Body of pancreas (tissue), 4 donors: Measurements from ENCODE around the gene PEA15. TPM values are rescaled to one million over a fixed set of nuclear protein-coding genes. Genes with fewer than 3 reads are reported as not detected.
A peak's percentile ranks its signal among the peaks of the same experiment; 100 is the strongest.

Source experiments
- ATAC-seq: fragments of 150-250 bp; one replicate; pipeline ENCODE4 v1.9.1; 2016
- DNase-seq, 4 donors: peaks; one replicate each; pipeline ENCODE4 v3.0.0-alpha.2; 2019
- H3K27ac ChIP-seq, 4 donors: fragments of 200-600 bp; sonication (generic); 1 replicate in 3 of 4; 2 replicates in 1 of 4; pipeline versions ENCODE4 v1.5.1 to v1.6.1; 2016 to 2019; ENCODE audit warnings: mild to moderate bottlenecking in 1 of 4, mixed read lengths in 1 of 4, moderate library complexity in 1 of 4
- H3K27me3 ChIP-seq, 2 donors: fragments of 200-600 bp; sonication (generic); one replicate each; pipeline ENCODE4 v1.6.0; 2016; ENCODE audit warnings: mild to moderate bottlenecking in 1 of 2
- H3K36me3 ChIP-seq, 2 donors: fragments of 200-600 bp; sonication (generic); replicated peaks in 1 of 2; 2 replicates each; pipeline ENCODE4 v1.5.1; 2016; ENCODE audit warnings: low read depth in 2 of 2; ENCODE audit not compliant: insufficient read depth in 1 of 2
- H3K4me1 ChIP-seq: fragments of 200-600 bp; sonication (generic); one replicate; pipeline ENCODE4 v1.6.0; 2016
- H3K4me3 ChIP-seq, 2 donors: fragments of 200-600 bp; sonication (generic); 1 replicate in 1 of 2; 2 replicates in 1 of 2; pipeline ENCODE4 v1.5.1; 2016 to 2019
- H3K9me3 ChIP-seq, 3 donors: fragments of 200-600 bp; sonication (generic); 1 replicate in 2 of 3; 2 replicates in 1 of 3; pipeline ENCODE4 v1.5.1; 2016
- POLR2A ChIP-seq, 3 donors: fragments of 450-650 bp; IDR thresholded peaks; one replicate each; pipeline ENCODE4 v1.6.1; 2016; ENCODE audit warnings: antibody characterized with exemption in 3 of 3, mild to moderate bottlenecking in 2 of 3
- WGBS, 2 donors: methylation state at CpG; one replicate each; pipeline ENCODE4 v1.1.5; 2017; 5-methylcytosine and 5-hydroxymethylcytosine counted together
- intact Hi-C: fragments of 100-400 bp; cut with DNase I; formaldehyde crosslinking; loops from one replicate; pipeline ENCODE4 v1.15.1; 2023
- total RNA-seq, 2 donors: library from RNA; depleted of rRNA; stranded (reverse); fragments of >200 nt; gene quantifications; one replicate each; pipeline ENCODE4 v1.1.0, GENCODE V29; 2016
- TF ChIP-seq, protein P1 (sequence below), 7 experiments: fragments of 450-650 bp in 4 of 7; fragments of 200-600 bp in 3 of 7; sonication (generic) in 3 of 7; IDR thresholded peaks; one replicate each; pipeline ENCODE4 v1.5.1; 2016 to 2019; ENCODE audit warnings: antibody characterized with exemption in 7 of 7

The PEA15 gene
- total RNA-seq, 2 donors from 2014 or later, result 21.4 to 23.9 TPM

DNA sequence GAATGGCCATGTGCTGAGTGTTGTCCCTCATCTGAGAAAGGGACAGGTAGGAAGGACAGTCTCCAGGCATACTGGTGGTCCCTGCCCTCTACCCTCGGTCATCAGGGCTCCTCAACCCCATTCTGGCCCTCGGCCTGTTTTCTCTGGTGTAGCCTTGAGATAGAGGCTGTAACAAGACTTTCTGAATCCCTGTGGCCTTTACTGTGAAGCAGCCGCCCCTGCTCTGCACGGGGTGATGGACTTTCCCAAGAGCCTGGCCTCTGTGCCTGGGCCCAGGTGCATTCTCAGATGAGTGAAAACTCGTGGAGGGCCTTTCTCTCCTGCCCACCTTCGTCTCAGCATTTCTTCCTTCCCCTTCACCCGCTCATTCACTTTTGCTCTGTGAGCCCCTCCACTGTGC lies 17.8 kb upstream of the PEA15 start:
- TF ChIP-seq, protein P1, sequence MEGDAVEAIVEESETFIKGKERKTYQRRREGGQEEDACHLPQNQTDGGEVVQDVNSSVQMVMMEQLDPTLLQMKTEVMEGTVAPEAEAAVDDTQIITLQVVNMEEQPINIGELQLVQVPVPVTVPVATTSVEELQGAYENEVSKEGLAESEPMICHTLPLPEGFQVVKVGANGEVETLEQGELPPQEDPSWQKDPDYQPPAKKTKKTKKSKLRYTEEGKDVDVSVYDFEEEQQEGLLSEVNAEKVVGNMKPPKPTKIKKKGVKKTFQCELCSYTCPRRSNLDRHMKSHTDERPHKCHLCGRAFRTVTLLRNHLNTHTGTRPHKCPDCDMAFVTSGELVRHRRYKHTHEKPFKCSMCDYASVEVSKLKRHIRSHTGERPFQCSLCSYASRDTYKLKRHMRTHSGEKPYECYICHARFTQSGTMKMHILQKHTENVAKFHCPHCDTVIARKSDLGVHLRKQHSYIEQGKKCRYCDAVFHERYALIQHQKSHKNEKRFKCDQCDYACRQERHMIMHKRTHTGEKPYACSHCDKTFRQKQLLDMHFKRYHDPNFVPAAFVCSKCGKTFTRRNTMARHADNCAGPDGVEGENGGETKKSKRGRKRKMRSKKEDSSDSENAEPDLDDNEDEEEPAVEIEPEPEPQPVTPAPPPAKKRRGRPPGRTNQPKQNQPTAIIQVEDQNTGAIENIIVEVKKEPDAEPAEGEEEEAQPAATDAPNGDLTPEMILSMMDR (IDR thresholded peaks at IDR 0.05), result no peak
- TF ChIP-seq POLR2A (IDR thresholded peaks at IDR 0.05), result no peak
- intact Hi-C loops, result no loop called here
- Histone ChIP-seq H3K27ac (no peak overlapping the region), H3K4me3 (no peak overlapping the region), H3K36me3 (no peaks in the 10 kb centered on the region), H3K9me3 (no peaks in the 10 kb centered on the region), H3K27me3 (no peaks in the 10 kb centered on the region), H3K4me1 (peaks cover under 1% of the 10 kb centered on the region)
- no peak for DNase-seq
- WGBS, 2 donors, result 48 to 71% methylated on average over 5 to 7 of the region's 7 CpGs
- no peak for ATAC-seq

DNA sequence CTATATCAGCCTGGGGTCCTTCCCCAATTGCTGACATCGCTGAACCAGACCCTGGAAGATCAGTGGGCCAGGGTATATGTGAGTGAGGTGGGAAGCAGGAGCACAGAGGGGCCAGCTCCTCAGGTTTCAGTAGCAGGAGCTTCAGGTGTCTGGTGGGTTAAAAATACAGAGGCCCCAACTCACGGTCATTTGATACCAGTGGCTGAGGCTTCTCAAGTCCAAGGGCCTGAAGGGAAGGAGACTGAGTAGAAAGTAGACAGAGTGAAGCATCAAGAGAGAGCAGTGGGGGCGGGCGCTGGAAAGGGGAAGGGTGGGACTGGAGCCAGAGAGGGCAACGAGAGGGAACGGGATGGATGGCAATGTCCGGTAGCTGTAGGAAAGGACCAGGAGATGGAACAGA lies 16.8 kb upstream of the PEA15 start:
- no peaks in the 10 kb centered on the region for H3K9me3 ChIP-seq
- no peak for TF ChIP-seq POLR2A (IDR thresholded peaks at IDR 0.05)
- TF ChIP-seq, protein P1 (IDR thresholded peaks at IDR 0.05), result no peak
- 73 to 82% methylated on average over 7 of the region's 7 CpGs for WGBS, 2 donors

DNA sequence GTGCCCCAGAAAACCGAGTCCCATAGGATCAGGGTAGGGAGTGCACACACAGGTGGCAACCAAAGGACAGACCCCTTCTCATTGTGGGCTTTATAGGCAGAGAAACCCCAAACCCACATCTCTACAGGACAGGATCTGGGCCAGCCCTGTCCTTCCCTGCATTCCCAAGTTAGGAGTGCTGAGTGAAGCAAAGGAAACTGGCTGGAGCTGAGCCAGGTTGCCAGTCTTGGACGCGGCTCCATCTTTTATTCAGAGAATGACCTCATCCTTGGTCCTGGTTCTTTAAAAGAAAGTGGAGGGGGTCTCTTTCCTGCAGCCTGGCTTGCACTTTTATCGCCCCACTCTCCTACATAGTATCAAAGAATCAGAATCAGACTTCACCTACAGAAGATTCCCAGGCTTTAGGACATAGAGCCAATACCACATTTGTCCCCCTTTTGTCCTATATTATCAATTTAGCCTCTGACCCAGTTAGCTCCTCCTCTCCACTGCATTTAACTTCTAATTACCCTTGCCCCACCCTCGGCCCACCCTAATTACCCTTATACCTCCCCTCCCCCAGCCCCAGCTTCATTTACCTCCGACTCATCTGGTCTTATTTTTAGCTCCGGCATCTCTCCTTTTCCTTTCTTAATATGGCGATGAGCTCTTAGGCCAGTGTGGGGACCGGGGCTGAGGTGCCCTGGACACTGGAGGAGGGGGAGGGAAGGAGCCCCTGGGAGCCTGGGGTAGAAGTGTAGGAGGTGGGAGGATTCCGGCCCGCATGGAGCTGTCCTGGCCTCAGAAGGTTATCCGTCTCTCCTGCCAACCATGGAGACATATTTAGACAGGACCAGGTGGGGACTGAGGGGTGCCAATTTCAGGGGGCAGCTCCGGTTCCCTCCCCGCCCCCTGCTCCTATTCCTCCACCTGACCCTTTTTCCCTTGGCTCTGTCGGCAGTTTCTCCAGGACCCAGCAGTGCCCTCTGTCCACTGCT lies 15.2 kb upstream of the PEA15 start, which contains the start of gene CASQ1:
Gene CASQ1, plus strand, starts transcription at position 927 of the 977 bp plus-strand sequence. CDS start 177 bp downstream, outside the sequence.
- intact Hi-C loops, result loop anchor here (10.0 kb wide), 2 partner anchors 65 to 105 kb away; no protein-coding TSS in a partner anchor
- WGBS, 2 donors, result 61 to 62% methylated on average over 15 of the region's 15 CpGs
- TF ChIP-seq, protein P1 (IDR thresholded peaks at IDR 0.05), result no peak
- no peak for TF ChIP-seq POLR2A (IDR thresholded peaks at IDR 0.05)
- Histone ChIP-seq H3K36me3 (no peaks in the 10 kb centered on the region), H3K9me3 (no peaks in the 10 kb centered on the region), H3K27me3 (no peaks in the 10 kb centered on the region), H3K27ac (no peak within 1 kb of the TSS), H3K4me1 (peaks cover 12% of the 10 kb centered on the region), H3K4me3 (no peak within 1 kb of the TSS)
- DNase-seq, result peak in 2 of 4 donors; percentile 38 to 44
- no peak for ATAC-seq

More for the DNA sequence above, 16.8 kb upstream of the PEA15 start:
- H3K4me1 ChIP-seq, result peaks cover 10% of the 10 kb centered on the region
- DNase-seq, result no peak
- no peaks in the 10 kb centered on the region for H3K27me3 ChIP-seq
- H3K27ac ChIP-seq, result no peak overlapping the region
- H3K4me3 ChIP-seq, result no peak overlapping the region
- intact Hi-C loops, result no loop called here
- no peak for ATAC-seq
- no peaks in the 10 kb centered on the region for H3K36me3 ChIP-seq

DNA sequence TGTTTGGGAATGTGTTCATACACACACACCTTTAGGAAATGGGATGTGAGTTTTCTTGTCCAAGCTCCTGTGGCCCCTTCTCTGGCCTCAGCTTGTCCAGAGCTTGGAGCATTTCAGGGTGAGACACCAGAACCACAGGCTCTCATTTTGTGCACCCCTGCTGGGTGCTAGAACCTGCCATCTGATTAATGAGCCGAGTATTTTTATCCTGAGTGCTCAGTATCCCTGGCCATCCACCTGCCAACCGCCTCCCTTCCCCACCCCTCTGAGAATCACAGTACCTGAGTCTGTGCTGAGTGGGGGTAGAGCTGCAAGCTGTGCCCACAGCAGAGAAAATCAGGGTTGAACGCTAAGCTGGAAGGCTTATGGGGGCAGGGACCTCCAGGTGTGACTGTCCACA lies 13.4 kb upstream of the PEA15 start:
- Histone ChIP-seq H3K9me3 (no peaks in the 10 kb centered on the region), H3K4me1 (peaks cover 12% of the 10 kb centered on the region), H3K4me3 (no peak overlapping the region), H3K27ac (no peak overlapping the region), H3K27me3 (no peaks in the 10 kb centered on the region), H3K36me3 (no peaks in the 10 kb centered on the region)
- DNase-seq (no peak), ATAC-seq (no peak)
- no peak for TF ChIP-seq POLR2A (IDR thresholded peaks at IDR 0.05)
- TF ChIP-seq, protein P1 (IDR thresholded peaks at IDR 0.05), result no peak
- intact Hi-C loops, result loop anchor here (10.0 kb wide), 2 partner anchors 63 to 103 kb away; no protein-coding TSS in a partner anchor
- 79 to 90% methylated on average over 2 to 3 of the region's 3 CpGs for WGBS, 2 donors
